Measurements from ENCODE around the gene CCDC34.

CCDC34 gene

GRCh38 chr11:27310182-27310581 is 52.8 kb downstream of the CCDC34 start:
- Histone ChIP-seq H3K27ac (ENCODE audit: low read length) (no peak overlapping the region), H3K4me1 (ENCODE audit: low read length) (no peaks in the 10 kb centered on the region), H3K27me3 (replicated peaks; ENCODE audit: insufficient read depth, low read length) (no peaks in the 10 kb centered on the region), H3K9me2 (replicated peaks; ENCODE audit: insufficient read depth, low read length) (no peaks in the 10 kb centered on the region), H3K79me2 (ENCODE audit: low read length) (no peaks in the 10 kb centered on the region), H3F3A (ENCODE audit: insufficient read depth, low read length) (no peaks in the 10 kb centered on the region), H3K4me3 (ENCODE audit: low read length) (no peak overlapping the region), H3K36me3 (replicated peaks; ENCODE audit: insufficient read depth, low read length) (no peaks in the 10 kb centered on the region), H3K9ac (ENCODE audit: low read length) (no peak overlapping the region), H3K9me3 (replicated peaks; ENCODE audit: insufficient read depth, low read length) (no peaks in the 10 kb centered on the region), H3K4me2 (ENCODE audit: low read depth, low read length) (no peak overlapping the region), H2AFZ (ENCODE audit: low read length) (no peak overlapping the region), H4K20me1 (ENCODE audit: insufficient read depth, low read length) (no peaks in the 10 kb centered on the region)
- TF ChIP-seq CTCF (IDR thresholded peaks at IDR 0.05; ENCODE audit: low read length) (no peak), EZH2 (optimal IDR thresholded peaks at IDR 0.05; ENCODE audit: low read depth, low read length) (no peak), EZH2phosphoT487 (IDR thresholded peaks at IDR 0.05; ENCODE audit: low read length) (no peak)
- no peak for DNase-seq

- no peak for DNase-seq
- TF ChIP-seq EZH2 (optimal IDR thresholded peaks at IDR 0.05; ENCODE audit: low read depth, low read length) = no peak
- TF ChIP-seq CTCF (IDR thresholded peaks at IDR 0.05; ENCODE audit: low read length) = no peak
- no peak for TF ChIP-seq EZH2phosphoT487 (IDR thresholded peaks at IDR 0.05; ENCODE audit: low read length)
- H3K4me2 ChIP-seq (ENCODE audit: low read depth, low read length) = no peak overlapping the region
These were observed 54.0 kb downstream of the CCDC34 start for GRCh38 chr11:27309046-27309445.

GRCh38 chr11:27307232-27307631 is 55.8 kb downstream of the CCDC34 start:
- Histone ChIP-seq H3K27ac (ENCODE audit: low read length) (no peak overlapping the region), H3K9ac (ENCODE audit: low read length) (no peak overlapping the region), H3F3A (ENCODE audit: insufficient read depth, low read length) (no peaks in the 10 kb centered on the region), H3K9me2 (replicated peaks; ENCODE audit: insufficient read depth, low read length) (no peaks in the 10 kb centered on the region), H3K36me3 (replicated peaks; ENCODE audit: insufficient read depth, low read length) (no peaks in the 10 kb centered on the region), H3K9me3 (replicated peaks; ENCODE audit: insufficient read depth, low read length) (no peaks in the 10 kb centered on the region), H2AFZ (ENCODE audit: low read length) (no peak overlapping the region), H3K4me1 (ENCODE audit: low read length) (no peaks in the 10 kb centered on the region), H3K4me3 (ENCODE audit: low read length) (no peak overlapping the region), H3K79me2 (ENCODE audit: low read length) (no peaks in the 10 kb centered on the region), H4K20me1 (ENCODE audit: insufficient read depth, low read length) (no peaks in the 10 kb centered on the region), H3K27me3 (replicated peaks; ENCODE audit: insufficient read depth, low read length) (no peaks in the 10 kb centered on the region), H3K4me2 (ENCODE audit: low read depth, low read length) (no peak overlapping the region)
- no peak for DNase-seq
- TF ChIP-seq CTCF (IDR thresholded peaks at IDR 0.05; ENCODE audit: low read length) (no peak), EZH2 (optimal IDR thresholded peaks at IDR 0.05; ENCODE audit: low read depth, low read length) (no peak), EZH2phosphoT487 (IDR thresholded peaks at IDR 0.05; ENCODE audit: low read length) (no peak)

More at GRCh38 chr11:27309046-27309445, 54.0 kb downstream of the CCDC34 start:
- Histone ChIP-seq H3K4me1 (ENCODE audit: low read length) (no peaks in the 10 kb centered on the region), H3K9ac (ENCODE audit: low read length) (no peak overlapping the region), H2AFZ (ENCODE audit: low read length) (no peak overlapping the region), H4K20me1 (ENCODE audit: insufficient read depth, low read length) (no peaks in the 10 kb centered on the region), H3K27me3 (replicated peaks; ENCODE audit: insufficient read depth, low read length) (no peaks in the 10 kb centered on the region), H3K4me3 (ENCODE audit: low read length) (no peak overlapping the region), H3K36me3 (replicated peaks; ENCODE audit: insufficient read depth, low read length) (no peaks in the 10 kb centered on the region), H3F3A (ENCODE audit: insufficient read depth, low read length) (no peaks in the 10 kb centered on the region), H3K27ac (ENCODE audit: low read length) (no peak overlapping the region), H3K9me2 (replicated peaks; ENCODE audit: insufficient read depth, low read length) (no peaks in the 10 kb centered on the region), H3K9me3 (replicated peaks; ENCODE audit: insufficient read depth, low read length) (no peaks in the 10 kb centered on the region), H3K79me2 (ENCODE audit: low read length) (no peaks in the 10 kb centered on the region)
